Right lung (tissue), 5 donors: ENCODE data around the gene GNAI2. TPM values are rescaled to one million over a fixed set of nuclear protein-coding genes. Genes with fewer than 3 reads are reported as not detected.
A peak's percentile ranks its signal among the peaks of the same experiment; 100 is the strongest.
"Not testable (repeated sequence)": the region's sequence is repeated elsewhere in the genome, so short reads cannot be mapped to it uniquely, and the experiment has no call there.

Experiments
- DNase-seq, 2 donors: peaks; one replicate each; pipeline ENCODE4 v3.0.0-alpha.2; 2013
- polyA plus RNA-seq, 5 donors: library from polyadenylated mRNA; unstranded; fragments of 120-200 nt; gene quantifications; one replicate each; pipeline versions ENCODE4 v1.2.1 to v1.2.3, GENCODE V29; 2013; ENCODE audit warnings: inconsistent platforms in 1 of 5, low replicate concordance in 1 of 5; ENCODE audit not compliant: insufficient read length in 5 of 5, insufficient read depth in 1 of 5

The GNAI2 gene
- polyA plus RNA-seq, 5 donors: 234 to 282 (median 257) TPM

DNA sequence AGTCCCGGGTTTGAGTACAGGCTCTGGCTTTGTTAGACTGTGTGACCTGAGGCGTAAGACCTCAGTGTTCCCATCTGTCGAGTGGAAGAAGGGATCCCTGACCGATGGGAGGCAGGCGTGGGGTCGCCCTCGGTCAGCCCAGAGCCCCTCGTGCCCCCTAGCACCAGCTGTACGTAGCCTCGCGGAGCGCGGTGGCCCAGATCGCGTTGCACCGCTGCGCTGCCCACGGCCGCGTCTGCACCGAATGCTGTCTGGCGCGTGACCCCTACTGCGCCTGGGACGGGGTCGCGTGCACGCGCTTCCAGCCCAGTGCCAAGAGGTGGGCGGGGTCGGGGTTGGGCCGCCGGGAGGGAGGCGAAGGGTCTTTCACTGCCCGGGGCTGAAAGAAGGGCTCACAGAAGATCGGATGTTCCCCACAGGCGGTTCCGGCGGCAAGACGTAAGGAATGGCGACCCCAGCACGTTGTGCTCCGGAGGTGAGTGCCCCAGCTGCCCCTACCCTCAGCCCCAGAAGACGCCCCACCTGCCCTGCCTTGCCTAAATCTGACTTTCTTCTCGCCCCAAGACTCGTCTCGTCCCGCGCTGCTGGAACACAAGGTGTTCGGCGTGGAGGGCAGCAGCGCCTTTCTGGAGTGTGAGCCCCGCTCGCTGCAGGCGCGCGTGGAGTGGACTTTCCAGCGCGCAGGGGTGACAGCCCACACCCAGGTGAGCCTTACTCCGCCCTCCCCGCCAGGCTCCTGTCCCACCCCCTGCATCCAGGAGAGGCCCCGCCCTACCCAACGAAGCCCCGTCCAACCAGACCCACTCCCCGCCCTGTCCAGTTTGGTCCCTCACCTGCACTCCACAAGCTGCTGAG lies 39.4 kb downstream of the GNAI2 start:
- no peak for DNase-seq

DNA sequence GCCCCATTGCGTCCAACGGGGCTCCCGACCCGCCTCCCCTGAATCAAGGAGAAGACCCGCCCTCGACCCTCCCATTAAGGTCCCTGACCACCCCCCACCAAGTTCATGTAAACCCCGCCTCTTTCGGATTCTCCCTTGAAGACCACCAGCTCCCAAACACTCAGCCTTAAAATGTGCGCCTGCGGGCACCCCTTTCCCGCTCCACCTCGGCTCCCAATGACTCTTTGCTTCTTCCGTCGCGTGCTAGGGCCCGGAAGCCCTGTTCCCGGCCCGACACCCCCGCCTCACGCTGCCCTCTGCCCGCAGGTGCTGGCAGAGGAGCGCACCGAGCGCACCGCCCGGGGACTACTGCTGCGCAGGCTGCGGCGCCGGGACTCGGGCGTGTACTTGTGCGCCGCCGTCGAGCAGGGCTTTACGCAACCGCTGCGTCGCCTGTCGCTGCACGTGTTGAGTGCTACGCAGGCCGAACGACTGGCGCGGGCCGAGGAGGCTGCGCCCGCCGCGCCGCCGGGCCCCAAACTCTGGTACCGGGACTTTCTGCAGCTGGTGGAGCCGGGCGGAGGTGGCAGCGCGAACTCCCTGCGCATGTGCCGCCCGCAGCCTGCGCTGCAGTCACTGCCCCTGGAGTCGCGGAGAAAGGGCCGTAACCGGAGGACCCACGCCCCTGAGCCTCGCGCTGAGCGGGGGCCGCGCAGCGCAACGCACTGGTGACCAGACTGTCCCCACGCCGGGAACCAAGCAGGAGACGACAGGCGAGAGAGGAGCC lies 40.2 kb downstream of the GNAI2 start:
- no peak for DNase-seq

DNA sequence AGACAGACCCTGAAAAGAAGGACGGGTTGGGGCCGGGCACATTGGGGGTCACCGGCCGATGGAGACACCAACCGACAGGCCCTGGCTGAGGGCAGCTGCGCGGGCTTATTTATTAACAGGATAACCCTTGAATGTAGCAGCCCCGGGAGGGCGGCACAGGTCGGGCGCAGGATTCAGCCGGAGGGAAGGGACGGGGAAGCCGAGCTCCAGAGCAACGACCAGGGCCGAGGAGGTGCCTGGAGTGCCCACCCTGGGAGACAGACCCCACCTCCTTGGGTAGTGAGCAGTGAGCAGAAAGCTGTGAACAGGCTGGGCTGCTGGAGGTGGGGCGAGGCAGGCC lies 40.7 kb downstream of the GNAI2 start:
- DNase-seq: no peak

DNA sequence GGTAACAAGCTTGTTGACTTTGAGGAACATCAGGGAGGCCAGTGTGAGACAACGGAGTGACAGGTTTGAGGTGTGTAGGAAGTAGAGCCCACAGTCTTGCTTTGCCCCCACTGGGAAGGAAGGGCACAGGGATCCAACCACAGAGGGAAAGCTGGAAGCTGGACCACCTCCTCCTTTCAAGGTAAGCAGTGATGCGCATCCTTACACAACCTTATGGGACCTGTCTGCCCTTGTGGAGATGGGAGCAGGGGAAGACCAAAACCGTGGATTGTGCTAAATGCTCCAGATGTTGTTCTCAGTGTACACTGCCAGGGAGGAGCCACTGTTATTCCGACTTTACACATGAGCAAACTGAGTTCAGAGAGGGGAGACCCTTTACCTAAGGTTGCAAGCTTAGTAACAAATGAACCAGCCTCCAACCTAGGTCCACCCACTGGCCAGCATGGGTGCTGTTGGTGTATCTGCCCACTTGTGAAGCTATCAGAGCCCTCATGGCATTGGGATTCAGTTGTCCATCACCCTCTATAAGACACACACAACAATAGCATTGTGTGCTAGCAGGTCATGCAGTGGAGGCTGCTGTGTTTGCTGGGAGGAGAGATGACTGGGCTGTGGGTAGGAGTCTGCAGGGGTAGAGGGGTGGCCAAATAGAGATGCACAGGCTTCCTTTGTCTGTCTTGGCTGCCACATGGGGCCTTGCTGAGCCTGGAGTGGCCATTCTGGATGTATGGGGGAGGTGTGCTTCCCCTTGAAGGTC lies 42.3 kb downstream of the GNAI2 start:
- DNase-seq: no peak

DNA sequence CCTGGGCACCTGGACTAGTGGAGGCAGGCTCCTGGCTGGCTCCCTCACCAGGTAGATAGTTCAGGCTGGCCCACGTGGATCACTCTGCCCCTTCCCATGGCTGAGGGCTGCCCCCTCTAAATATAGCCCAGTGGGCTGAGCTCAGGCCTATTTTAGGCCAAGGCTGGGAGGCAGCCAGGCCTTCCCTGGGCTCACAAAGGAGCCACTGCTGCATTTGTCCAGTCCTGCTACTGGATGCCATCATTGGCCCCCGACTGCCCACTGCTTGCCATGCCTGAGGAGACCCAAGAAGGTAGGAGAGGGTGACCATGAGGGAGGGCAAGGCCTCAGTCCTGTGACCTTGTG lies 42.8 kb downstream of the GNAI2 start, which contains the start of gene LSMEM2:
TSS of gene LSMEM2 (plus strand) at position 208 of the 345 bp plus-strand sequence. CDS start at position 235, 27 bp downstream.
- no peak for DNase-seq

DNA sequence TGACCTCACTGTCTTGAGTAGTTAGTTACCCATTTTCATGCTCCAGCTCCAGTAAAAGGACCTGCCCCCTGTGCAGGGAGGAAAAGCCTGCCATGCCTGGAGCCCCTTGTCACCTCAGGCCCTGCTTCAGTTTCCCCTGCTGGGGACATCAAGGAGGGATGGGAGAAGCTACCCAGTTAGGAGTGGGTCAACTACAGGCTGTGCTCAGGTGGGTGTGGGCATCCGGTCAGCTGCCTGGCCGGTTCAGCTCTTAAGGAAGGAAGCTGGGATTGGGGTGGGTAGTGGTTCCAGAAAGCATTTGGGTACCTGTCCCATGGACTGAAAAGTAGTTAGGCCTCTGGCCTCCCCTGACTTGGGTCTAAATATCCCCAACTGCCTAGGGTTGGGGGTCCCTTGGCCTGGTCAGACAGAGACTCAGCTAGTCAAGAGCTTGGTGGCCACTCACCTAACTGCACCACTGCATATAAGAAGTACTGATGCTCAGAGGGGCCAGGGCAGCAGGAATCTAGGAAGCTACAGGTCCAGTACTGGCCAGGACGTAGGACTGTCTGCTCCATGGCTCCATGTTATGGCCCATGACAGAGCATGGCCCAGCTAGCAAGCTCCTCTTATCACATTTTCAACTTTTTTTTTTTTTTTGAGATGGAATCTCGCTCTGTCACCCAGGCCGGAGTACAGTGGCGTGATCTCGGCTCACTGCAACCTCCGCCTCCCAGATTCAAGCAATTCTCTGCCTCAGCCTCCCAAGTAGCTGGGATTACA lies 43.4 kb downstream of the GNAI2 start:
- DNase-seq: no peak

DNA sequence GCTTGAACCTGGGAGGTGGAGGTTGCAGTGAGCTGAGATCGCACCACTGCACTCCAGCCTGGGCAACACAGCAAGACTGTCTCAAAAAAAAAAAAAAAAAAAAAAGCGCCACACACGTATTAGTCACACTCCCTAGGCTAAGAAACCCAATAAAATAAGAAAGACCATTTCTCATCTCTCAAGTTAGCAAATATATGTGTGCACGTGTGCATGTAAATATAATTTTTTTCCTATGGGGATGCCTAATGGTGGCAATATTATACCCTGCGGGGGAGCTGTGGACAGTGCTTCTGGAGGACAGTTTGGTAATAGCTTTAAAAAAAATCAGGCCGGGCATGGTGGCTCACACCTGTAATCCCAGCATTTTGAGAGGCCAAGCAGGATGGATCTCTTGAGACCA lies 48.1 kb downstream of the GNAI2 start:
- not testable (repeated sequence) for DNase-seq

DNA sequence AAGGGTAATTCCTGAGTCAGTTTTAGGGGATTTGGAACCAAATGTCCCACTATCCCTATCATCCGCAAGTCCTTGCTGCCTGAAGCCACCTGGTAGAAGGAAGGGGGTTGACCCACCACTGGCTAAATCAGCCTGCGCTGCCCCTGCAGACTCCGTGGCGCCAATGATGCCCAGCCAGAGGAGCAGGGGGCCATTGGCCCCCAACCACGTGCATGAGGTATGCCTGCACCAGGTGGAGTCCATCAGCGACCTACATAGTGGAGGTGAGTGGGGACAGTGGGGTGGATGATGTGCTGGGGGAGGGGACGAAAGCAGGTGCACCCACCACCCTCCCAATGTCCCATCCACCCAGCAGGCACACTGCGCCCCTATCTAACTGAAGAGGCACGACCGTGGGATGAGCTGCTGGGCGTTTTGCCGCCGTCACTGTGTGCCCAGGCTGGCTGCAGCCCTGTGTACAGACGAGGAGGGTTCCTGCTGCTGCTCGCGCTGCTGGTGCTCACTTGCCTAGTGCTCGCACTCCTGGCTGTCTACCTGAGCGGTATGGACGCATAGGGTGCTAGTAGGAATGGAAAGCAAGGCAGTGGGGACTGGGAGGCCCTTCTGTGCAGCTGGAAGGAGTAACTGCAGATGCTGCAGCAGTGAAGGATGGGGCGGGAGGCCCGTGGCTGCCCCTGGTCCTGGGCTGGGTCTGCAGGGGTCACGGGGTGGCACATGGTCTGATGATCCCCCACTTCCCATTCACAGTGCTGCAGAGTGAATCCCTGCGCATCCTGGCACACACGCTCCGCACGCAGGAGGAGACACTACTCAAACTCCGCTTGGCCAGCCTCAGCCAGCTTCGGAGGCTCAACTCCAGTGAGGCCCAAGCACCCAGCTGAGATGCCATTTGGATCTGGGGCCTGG lies 50.6 kb downstream of the GNAI2 start:
- no peak for DNase-seq

DNA sequence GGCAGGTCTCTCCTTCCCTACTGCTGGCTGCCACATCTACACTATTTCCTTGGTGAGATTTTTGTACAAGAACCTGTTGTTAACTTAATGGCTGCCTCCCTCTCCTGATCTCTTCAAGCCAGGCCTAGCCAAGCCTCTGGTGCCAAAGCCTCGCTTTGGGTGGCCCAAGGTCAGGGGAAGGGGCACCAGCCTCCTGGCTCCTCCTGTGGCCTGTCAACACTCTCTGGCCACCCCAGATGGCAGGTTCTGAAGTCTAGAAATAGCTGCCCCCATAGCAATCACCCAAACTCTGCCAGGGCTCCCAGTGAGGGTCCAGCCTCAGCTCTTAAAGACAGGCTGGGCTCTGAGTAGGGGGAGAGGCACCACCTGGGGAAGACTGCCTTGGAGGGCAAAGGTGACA lies 51.3 kb downstream of the GNAI2 start:
- DNase-seq: no peak

DNA sequence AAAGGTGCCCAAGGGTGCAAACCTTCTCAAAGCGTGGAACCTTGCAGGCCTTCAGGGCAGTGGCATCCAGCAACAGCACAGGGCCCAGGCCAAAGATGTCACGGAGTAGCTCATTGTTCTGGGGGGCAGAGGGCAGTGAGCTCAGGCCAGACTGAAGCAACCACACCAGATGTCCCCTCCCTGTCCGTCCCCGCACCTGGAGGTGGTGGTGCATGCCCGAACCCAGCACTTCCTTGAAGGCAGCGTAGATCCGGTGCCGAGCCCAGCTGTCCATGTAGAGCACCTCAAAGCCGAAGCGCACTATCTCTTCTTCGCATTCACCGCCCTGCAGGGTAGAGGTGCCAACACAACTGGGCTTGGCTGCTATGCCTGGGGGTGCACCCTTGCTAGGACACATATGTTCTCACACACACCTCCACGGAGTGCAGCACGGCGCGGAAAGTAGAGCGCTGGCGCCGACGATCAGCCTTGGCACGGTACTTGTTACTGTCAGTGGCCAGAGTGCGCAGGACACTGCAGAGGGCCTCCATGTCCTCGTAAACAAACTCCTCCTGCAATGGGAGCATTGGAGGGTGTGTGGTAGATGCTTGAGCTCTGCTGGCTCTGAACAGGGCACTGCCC lies 52.5 kb downstream of the GNAI2 start:
- no peak for DNase-seq

DNA sequence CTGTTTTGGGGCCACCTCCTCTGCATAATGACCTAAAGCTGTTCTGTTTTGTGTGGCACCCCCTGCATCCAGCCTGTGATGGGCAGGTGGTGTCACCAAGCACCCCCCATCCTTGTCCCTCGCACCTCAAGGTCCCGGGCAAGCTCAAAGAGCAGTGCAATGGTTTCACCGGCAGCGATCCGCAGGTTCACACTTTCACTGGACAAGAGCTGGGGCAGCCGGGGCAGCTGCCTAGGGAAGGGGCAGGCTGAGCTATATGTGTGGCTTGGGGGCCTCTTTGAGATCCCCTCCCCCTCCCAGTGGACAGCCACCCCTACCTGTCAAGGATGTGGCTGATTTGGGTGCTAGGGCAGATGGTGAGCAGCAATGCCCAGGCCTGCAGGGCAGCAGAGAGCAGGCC lies 53.1 kb downstream of the GNAI2 start:
- no peak for DNase-seq

DNA sequence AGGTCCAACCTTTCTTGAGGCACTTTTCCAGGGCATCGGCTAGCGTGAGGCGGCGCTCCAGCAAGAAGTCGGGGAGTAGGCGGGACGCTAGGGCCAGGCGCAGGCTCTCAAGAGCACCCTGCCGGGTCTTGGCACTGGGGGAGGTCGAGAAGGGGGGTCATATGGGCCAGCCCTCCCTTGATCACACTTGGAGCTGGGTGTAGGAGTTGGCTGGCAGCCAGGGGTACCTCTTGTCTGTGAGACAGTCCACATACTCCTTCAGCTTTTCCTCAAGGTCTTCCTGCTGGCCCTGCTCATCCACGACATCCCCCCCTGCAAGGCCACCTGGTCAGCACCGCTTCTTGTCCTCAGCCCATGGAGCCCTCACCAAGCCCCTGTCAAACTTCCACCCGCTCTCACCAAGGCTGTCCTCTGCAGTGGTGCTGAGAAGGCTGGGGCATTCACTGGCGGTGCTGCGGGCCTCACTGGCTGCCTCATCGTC lies 54.2 kb downstream of the GNAI2 start:
- DNase-seq: no peak

DNA sequence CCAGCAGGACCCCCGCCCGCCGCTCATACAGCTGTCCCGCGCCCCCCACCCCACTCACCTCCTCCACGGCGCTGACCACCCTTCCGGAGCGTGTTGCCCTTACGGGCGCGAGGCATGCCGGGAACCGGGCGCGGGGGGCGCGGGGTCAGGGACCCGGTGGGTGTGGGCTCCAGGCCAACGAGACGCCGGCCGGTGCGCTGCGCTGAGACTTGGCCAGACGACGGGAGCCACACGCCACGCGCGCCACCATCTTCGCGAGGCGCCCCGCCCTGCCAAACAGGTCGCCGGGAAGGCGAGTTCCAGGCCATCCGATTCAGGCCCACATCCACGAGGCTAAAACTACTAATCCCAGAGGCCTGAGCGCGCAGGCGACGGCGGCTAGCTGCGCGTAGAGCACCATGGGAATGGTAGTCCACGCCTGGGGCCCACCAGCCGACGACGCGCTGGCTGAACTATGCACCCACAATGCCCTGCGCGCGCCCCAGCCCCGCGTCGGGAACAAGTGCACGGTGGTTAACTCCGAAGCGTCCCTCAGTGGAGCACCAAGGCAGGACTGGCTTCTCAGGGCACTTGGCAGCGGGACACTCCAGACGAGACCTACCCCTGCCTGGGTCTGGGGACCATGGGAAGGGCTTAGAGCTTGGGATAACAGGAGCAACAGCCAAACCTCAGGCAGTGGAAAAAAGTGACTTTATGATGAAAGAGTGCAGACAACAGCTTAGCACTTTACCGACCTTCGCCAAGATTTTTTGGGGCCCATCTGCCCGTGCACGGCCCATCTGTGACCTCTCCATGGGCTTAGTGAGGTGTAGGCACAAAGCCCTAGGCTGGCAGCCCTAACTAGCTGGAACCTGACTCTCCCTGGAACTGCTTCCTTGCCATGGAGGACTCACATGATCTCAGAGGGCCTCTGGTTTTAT lies 56.4 kb downstream of the GNAI2 start, which contains the start of gene IFRD2:
TSS of gene IFRD2 (minus strand) at position 271 of the 920 bp plus-strand sequence. CDS start at position 116, 155 bp downstream.
- peak; percentile 94 to 95 for DNase-seq

DNA sequence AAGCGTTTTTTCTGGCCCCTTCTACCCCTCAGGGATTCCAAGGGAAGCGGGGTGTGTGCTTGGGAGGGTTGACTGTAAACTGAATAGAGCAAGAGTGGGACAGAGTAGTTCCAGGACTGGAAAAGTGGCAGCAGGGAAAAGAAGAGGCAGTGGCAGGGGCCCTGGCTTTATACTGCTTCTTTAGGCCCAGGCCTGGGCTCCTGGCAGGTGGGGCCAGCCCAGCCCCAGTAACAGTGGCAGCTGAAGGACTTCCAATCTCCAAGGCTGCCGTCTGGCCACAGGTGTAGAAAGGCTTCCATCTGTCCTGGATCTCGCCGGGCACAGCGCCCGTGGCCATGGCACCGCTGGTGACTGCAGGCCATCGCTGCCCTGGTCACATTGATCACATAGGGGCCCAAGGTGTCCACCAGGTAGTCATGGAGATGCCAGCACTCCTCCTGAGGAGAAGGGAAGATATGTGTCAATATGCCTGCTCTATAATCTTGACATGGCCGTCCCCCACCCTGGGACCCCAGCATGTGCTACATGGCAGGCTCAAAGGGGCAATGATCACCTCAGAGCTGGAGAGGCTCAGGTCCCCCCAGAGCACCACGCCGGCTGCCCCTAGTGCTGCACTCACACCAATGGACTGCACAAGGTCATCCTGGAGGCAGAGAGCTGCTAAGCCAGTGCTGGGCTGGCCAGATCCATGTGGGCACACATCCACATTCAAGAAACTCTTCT lies 57.2 kb downstream of the GNAI2 start:
- DNase-seq: no peak

DNA sequence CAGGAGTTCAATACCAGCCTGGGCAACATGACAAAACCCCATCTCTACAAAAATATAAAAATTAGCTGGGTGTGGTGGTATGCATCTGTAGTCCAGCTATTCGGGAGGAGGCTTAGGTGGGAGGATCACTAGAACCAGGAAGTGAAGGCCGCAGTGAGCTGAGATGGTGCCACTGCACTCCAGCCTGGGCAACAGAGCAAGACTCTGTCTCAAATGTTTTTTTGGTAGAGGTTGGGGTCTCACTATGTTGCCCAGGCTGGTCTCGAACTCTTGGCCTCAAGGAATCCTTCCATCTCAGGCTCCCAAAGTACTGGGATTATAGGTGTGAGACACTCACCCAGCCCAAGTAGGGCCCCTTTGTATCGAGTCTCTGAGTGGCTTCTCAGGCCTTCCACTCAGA lies 58.1 kb downstream of the GNAI2 start:
- no peak for DNase-seq

DNA sequence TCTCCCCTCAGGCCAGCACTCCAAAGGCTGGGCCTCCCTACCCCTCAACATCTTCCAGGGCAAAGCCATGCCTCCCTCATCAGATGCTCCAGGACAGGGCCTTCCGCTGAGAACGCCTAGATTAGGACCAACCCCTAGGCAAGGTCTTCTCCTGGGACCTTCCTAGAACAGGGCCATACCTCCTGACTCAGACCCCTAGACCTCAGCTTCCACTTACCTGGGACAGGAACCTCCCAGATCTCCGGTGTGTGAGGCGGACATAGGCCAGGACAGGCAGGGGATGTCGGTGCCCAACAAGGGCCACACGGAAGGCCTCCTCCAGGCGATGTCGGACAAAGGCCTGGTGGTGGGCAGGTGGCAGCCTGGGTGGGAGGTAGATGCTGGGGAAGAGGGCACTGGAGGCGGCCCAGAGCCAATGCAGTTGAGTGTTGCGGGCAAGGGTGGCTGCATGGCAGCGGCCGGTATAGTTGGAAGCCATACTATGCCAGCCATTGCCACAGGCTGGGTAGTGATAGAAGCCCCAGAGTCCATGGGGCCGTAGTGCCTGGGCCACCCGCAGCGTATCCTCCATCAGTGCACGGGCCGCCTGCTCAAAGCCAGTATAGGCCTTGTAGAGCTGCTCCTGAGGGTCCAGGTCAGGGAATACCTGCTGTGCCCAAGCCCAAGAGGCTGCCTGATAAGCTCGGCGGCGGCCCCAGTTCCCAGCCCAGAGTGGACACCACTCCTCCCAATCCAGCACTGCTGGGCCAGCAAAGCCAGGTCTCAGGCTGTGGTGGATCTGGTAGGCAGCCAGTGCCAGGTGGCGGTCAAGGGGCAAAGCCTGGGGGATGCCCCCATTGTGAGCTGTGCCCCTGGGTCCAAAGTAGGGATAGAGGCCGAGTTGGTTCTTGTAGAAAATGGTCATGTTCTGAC lies 58.7 kb downstream of the GNAI2 start:
- DNase-seq: no peak
